Stimulated activated CD8-positive, alpha-beta memory T cell treated with anti-CD3 and anti-CD28 coated beads, Interleukin-4, amount 100 ng/mL, for 24 hours (primary cell): ENCODE results near the gene ATP6V1F.
"Not testable (repeated sequence)": the region's sequence is repeated elsewhere in the genome, so short reads cannot be mapped to it uniquely, and the experiment has no call there.

ENCODE experiments used
- DNase-seq: peaks from one replicate; pipeline ENCODE4 v3.0.0-alpha.2; 2020; ENCODE audit warnings: low read depth

The ATP6V1F gene

DNA sequence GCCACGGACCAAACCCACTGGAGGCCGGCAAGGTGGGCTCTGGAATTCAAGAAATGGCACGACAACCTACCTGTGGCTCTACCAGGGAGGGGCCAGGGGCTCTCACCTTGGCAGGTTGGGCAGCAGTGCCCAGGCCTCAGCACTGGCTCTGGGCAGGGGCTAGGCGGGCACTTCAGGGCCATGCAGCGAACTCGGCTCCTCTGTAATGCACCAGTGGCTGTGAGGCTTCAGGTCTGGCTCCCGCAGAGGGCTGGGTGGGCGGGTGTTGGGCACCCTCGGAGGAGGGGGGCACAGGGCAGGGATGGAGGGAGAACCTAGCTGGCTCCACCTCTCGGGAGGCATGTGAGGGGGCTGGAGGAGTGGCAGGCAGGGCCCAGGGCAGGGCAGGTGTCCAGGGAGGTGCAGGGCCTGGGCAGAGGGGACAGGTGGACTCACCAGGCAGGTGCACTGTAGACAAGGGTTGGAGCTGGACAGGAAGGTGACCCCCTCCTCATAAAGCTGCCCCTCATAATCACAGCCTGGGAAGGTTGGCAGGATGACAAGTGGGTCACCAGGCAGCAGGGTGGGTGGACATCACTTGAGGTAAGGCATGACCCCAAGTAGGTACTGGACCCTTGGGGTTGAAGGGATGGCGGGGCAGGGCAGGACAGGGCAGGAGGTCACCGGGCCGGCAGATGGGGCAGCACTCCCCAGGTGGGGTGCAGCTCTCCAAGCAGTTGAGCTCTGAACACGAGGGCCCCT is 41.1 kb downstream of the ATP6V1F start:
- no peak for DNase-seq

DNA sequence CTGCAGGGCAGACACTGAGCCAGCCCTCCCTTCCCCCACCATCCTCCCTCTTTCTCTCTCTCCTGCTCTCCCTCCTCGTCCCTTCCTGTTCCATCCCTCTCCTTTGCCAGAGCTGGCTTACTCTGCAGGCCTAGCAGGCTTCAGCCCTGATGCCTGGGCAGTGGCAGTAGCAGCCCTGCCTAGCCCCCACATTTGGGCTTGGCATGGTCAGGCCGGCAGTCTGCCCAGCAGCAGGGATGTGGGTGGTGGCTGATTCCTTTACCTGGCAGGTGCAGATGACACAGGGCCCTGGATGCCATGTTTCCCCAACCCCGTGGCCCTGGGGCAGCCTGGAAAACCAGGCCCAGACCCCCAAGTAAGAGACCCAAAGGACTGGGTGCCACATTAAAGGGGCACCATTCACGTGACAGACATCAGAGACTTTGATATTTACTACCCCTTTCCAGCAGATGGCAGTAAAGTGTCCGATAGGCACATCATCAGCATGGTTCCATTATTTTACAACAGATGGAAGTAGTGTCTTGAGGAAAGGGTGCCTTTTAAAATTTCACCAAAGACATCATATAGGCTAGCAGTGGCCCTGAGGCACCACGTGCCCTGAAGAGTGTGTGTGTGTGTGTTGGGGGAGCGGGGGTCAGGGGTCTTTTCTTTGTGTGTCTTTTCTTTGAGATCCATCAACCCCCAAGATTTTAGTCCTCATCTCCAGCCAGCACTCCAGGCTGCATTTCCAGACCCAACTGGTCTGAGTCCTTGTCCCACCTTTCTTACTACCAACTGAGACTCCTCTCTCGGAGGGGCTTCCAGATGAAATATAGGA is 41.9 kb downstream of the ATP6V1F start:
- no peak for DNase-seq

DNA sequence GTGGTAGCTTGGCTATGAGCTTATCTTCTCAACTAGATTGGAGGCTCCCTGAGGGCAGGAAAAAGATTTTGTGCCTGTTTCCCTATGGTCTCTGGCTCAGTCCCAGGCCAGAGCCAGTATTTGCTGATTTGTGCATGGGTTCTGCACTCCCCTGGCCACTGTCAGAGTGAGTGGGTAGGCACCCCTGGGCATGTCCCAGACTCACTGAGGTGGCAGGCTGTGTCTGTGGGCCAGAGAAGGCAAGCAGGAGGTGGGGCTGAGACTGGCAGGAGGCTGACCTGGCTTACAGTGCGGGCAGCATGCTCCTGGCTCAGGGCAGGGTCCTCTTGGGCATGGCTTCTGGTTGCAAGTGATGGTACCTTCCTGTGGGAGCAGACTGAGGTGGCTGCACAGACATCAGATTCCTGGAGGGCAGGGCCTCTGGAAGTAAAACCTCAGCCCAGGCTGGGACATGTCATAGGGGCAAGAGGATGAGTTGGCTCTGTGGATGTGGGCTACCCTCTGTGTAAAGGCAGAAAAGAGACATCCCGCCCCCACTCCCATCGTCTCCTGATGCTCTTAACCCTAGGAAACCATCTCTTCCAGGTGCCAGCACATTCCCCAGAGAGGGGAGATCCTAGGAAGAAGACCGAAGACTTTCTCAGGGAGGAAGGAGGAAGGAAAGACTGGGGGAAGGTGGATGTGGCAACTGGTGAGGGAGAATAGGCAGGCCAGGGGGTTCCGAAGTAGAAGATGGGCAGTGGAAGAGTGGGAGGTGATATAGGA is 43.5 kb downstream of the ATP6V1F start:
- no peak for DNase-seq

DNA sequence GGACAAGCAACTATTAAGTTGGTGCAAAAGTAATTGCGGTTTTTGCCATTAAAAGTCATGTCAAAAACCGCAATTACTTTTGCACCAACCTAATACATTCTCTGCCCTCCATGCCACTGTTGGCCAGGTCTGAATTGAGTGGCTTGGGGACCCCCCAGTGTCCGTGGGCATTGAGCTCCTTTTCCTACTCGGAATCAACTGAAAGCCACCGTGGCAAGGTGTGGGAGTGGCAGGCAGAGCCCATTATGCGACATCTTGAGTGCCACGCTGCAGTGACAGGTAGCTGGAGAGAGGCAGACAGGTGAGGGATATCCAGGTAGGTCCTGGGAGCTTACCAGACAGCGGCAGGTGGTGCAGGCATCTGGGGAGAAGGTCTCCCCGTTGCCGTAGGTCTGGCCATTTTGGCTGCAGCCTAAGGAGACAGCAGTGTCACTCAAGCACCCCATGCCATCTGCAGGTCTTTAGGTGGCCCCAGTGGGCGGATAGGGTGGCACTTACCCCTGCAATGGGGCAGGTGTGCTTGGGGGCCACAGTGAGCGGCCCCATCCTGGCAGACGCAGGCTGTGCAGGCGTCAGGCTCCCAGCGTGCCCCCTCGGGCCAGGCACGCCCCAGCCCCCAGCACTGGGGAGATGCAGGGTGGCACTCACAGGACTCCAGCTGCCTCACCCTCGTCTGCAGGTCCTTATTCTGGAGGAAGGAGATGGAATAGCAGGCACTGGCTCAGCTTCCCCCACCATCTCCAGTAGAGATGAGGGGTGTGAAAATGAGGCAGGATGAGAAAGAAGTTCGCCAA is 44.3 kb downstream of the ATP6V1F start:
- no peak for DNase-seq

DNA sequence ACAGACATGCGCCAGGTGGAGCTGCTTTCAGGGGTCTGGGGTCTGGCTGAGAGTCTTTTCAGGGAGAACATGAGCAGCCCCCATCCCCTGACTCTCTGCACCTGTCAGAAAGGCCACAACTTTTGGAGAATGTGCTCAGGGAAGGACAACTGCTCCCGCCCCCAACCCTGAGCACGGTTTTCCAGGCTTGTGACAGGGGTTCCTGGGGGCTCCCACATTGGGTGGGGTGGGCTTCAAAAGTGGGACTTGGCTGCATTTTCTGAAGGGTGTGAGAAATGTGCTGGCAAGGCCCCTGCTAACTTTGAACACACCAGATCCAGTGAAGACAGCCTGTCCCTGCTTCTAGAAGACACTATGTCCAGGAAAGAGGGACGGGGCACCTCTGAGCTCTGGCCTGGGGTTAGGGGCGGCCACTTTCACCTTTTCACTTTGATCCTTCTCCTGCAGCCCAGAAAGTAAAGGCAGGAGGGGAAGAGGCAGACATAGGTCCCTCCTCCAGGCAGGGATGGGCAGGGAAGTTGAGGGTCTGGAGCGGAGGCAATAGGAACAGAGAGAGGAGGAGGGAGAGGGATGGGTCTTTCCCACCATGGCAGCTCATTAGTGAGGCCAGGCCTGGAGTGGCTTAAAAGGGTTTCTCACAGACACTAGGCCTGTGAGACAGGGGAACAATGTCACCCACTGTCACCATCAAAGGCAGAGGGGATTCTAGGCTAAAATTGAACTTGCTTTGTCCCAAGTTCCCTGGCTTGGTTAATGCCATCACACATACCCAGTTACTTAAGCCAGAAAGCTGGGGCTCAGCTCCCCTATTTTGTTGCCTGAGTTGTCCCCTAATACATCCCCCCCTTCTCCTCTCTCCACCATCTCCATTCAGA is 46.3 kb downstream of the ATP6V1F start:
- no peak for DNase-seq

DNA sequence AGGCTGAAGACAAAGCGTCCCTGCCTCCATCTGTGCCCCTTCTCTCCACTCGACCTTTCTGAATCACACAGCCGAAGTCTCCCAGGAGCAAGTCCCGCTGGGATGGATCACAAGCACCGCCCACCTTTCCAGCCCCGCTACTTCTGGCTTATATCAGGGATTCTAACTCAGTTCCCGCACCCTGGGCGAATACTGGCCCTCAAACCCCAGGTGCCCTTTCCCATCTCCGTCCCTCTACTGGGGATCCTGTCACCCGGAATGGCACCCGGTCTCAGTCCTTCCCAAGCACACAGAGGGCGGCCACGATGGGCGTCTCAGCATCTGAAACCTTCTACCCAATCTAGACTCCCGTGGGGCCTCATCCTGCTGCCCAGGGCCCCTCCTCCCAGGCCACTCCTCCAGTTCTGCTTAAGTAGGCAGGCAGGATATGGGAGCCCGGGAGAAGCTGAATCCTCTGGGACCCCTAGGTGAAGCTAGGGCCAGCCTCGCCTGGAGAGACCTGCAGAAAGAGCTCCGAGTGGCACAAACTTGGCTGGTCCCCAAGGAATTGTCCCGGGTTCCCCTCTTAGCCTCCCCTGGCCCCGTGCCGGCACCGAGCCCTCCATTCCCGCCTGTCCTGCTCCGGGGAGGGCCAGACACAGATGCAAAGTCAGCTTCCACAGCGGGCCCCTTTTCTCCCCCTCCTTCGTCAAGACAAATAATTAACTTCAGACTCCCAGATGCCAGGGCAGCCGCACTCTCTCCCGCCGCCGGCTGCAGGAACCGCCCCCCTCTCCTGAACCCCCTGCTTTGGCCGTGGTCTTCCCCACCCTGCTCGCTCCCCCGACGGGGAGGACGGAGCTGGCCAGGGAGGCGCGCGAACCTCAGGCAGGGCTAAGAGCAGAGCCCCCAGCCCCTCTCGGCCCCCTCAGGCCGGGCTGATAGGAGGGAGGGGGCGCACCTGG is 47.2 kb downstream of the ATP6V1F start:
- DNase-seq = no peak

DNA sequence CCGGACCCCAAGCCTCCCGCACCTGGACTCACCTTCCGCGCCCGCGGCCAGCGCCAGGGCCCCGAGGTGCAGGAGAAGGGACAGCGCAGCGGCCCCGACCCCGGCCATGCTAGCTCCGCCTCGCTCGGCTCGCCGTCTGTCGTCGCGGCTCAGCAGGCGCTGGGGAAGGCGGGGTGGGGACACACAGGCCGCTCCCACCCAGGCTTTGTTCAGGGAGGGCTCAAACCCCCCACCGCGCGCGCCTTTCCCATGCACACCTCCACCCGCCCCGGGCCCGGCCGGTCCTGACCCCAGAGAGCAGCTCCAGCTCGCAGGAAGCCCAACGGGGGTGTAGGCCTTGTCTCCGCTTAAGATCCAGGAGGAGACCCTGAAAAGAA is 47.9 kb downstream of the ATP6V1F start, which contains the start of gene KCP:
Gene KCP, minus strand, starts transcription at position 141 of the 377 bp plus-strand sequence. Its CDS starts 33 bp downstream, at position 108.
- no peak for DNase-seq

DNA sequence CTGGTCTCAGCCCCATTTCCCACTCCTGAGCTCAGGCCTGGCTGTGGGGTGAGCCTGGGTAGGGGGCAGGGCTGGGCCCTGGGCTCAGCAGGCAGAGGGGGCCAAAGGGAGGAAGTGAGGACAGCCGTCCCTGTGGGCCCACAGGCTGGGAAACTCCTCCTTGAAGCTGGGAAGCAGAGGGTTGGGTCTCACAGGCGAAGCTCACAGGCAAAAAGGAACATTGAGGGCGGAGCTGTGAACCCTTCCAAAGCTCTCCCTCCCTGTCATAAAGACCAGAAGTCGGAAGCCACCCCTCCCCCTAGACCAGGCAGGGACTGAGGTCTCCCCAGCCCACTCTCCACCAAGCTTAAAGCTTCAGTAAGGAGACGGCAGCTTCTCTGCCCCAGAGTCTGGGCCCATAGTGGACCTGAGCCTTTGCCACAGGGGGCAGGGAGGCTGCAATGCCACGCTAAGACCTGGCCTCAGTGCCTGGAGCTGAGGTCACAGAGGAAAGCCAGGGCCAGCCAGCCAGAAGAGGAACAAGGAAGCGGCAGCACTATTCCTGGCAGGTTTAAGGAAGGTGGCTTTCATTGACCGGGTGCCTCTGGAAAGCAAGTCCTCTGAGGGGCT is 48.9 kb downstream of the ATP6V1F start:
- DNase-seq = no peak

DNA sequence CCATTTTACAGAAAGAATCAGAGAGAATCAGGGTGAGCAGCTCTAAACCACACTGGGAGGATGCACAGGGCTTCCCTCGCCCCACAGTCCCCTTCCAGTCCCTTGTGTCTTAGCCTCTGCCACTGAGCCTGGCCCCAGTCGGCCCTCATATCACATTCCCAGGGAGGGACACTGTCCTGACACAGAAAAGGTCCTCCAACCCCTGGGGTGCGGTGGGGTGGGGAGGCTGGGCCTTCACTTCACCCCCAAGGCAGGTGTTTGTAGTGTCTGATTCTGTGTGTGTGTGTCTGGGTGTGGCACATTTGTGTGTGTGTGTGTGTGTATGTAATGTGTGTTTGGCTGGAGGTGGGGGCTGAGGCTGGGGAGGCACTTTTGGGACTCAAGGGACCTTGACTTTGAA is 49.6 kb downstream of the ATP6V1F start:
- DNase-seq = no peak

DNA sequence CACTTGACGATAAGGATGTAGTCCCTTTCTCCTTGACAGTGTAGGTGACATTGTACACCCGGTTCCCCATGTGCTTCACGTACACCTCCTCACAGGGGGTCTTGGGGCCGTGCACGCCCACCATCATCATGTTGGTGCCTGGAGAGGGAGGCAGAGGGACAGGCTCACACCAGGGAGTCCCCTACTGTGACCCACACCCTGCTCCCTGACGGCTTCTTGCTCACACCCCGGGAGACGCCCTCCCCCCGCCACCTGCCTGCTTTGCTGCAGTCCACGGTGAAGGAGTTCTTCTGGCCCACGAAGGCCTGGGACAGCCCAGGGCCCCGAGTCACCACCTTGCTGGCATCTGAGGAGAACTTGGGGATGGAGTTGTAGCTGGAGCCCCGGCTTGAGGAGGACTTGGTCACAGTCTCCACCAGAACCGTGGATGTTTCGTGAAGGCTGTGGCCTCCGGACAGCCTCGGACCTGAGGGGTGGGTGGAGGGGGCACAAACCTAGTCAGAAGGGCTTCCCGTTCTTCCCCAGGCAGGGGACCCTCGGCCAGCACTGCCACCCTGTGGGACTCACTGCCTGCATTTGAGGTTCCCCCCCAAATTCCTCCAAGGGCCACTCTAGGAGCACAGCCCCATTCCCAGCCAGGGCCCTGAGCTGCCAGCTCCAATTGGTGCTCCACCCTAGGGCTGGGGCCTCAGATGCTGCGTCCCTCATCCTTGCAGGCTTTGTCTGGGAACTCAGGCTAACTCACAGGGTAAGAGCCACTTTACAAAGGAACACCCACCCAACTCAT is 50.2 kb downstream of the ATP6V1F start:
- DNase-seq = not testable (repeated sequence)

DNA sequence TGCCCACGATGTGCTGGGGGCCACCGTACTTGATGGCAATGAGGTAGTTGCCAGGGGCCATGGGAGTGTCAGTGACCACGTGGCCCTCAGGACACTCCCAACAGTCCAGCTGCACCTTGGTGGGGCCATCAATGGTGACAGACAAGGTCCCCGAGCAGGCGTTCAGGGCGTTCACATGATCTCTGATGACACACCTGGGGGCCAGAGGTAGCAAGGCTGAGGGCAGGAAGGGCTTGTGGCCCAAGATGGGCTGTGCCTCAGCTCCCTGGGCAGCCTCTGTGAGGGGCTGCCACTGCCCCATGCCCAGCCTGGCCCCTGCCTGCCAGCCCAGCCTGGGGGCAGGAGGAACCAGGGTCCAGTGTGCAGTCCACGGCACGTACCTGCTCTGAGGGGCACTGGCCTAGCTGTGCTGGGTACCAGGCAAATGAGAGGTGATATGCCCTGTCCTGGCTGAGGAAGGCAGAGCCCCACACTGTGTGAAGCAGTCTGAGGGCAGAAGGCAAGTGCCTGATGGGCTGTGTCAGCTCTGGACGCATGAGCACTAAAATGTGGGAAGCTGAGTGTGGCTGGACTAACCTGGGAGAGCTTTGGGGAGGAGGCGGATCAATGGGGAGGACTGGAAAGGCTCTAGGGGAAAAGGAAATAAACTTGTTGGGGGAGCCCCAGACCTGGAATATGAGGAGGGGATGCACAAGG is 51.4 kb downstream of the ATP6V1F start:
- DNase-seq = no peak

DNA sequence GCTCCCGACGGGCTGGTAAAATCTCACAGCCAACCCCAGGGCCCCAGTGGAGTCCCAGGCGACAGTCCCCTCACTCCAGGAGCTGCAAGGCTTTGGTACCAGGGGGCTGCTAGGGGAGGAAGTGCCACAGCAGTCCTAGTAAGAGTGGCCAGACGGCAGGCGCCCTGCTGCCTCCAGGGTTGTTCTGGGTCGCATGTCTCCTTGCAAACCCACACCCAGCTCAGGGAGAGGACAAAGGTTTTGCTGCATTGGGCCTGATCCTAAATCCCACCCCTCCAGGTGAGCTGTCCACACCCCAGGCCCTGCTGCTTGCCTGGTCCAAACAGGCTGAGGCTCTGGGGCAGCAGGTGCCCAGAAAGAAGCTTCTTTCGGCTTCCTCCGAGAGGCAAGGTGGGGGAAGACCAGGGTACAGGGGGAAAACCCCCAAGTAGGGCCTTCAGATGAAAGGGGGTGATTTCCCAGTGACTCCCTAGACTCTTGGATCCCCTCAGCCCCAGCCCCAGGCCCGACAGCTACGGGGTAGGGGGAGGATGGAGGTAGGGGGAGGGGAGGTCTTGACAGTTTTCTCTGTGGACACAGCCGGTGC is 52.0 kb downstream of the ATP6V1F start:
- DNase-seq = no peak

DNA sequence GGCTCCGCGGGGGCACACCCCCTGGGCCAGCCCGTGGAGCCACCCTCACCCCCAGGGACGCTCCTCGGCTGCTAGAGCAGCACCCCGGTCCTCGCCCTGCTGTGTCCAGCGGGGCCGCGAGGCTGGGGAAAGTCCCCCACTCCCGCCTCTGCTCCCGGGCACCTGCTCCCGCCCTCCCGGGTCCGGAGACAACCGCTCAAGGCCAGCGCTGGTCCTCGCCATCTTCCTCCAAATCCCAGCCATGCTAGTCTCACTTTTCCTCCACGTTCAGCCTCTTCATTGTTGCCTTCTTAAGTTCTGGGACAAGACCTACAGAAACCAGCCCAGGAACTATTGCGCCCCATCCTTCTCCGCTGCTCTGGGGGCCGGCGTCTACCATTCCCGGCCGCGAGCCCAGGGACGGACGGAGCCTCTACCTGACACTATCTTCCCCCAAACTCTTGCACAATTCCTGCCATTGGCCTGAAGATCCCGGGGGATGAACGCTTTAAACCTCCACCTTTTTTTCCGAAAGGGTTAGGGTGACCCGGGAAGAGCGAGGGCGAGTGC is 52.7 kb downstream of the ATP6V1F start:
- no peak for DNase-seq
